Transverse colon (tissue), 4 donors: Measurements from ENCODE around the gene MMP10. TPM values are rescaled to one million over a fixed set of nuclear protein-coding genes. Genes with fewer than 3 reads are reported as not detected.

Experiments used
- DNase-seq: peaks from one replicate; pipeline ENCODE4 v3.0.0-alpha.2; 2019
- H3K27ac ChIP-seq, 4 donors: fragments of 200-600 bp; sonication (generic); 2 replicates each; pipeline ENCODE4 v1.5.1; 2016 to 2018; ENCODE audit warnings: inconsistent platforms in 4 of 4
- H3K27me3 ChIP-seq: fragments of 200-600 bp; sonication (generic); 2 replicates; pipeline ENCODE4 v1.5.1; 2017; ENCODE audit warnings: inconsistent platforms
- H3K36me3 ChIP-seq, 4 donors: fragments of 200-600 bp; sonication (generic); 2 replicates each; pipeline ENCODE4 v1.5.1; 2017 to 2019; ENCODE audit warnings: inconsistent platforms in 4 of 4
- H3K4me1 ChIP-seq, 4 donors: fragments of 200-600 bp; sonication (generic); 2 replicates each; pipeline ENCODE4 v1.5.1; 2017 to 2020; ENCODE audit warnings: inconsistent platforms in 4 of 4
- H3K4me3 ChIP-seq, 4 donors: fragments of 200-600 bp; sonication (generic); 1 replicate in 1 of 4; 2 replicates in 3 of 4; pipeline versions ENCODE4 v1.5.1 to v1.6.1; 2017 to 2019; ENCODE audit warnings: inconsistent platforms in 4 of 4
- H3K9me3 ChIP-seq, 2 donors: fragments of 200-600 bp; sonication (generic); 2 replicates each; pipeline ENCODE4 v1.5.1; 2017 to 2019; ENCODE audit warnings: inconsistent platforms in 2 of 2
- EP300 ChIP-seq: sonication (generic); formaldehyde crosslinking; IDR thresholded peaks from one replicate; pipeline ENCODE4 v1.6.1; 2017; ENCODE audit warnings: antibody characterized with exemption, low read depth
- POLR2A ChIP-seq: fragments of 450-650 bp; IDR thresholded peaks from one replicate; pipeline ENCODE4 v1.6.1; 2016; ENCODE audit warnings: antibody characterized with exemption, mild to moderate bottlenecking, moderate library complexity
- POLR2AphosphoS5 ChIP-seq, 3 donors: sonication (generic); formaldehyde crosslinking; IDR thresholded peaks; one replicate each; pipeline ENCODE4 v1.6.1; 2016; ENCODE audit warnings: antibody characterized with exemption in 3 of 3
- WGBS, 2 donors: methylation state at CpG; one replicate each; pipeline ENCODE4 v1.1.5; 2018; ENCODE audit warnings: low coverage in 1 of 2; 5-methylcytosine and 5-hydroxymethylcytosine counted together
- in situ Hi-C, 4 donors: fragments of 200-750 bp; cut with MboI; loops; one replicate each; pipeline versions ENCODE4 v1.15.0 to v1.15.1; 2017; ENCODE audit warnings: low sequenced_read_pairs in 3 of 4, low pct_ligation_motif_present in 1 of 4, low pct_unique_long_range_greater_than_20kb in 1 of 4
- intact Hi-C: fragments of 100-400 bp; cut with DNase I; formaldehyde crosslinking; loops from one replicate; pipeline ENCODE4 v1.15.1; 2023; ENCODE audit warnings: low total_unique reads
- total RNA-seq, 4 donors: library from RNA; depleted of rRNA; stranded (reverse); fragments of >200 nt; gene quantifications; one replicate each; pipeline ENCODE4 v1.1.0, GENCODE V29; 2016
- TF ChIP-seq, protein P1 (sequence below), 5 experiments: fragments of 200-600 bp in 3 of 5; fragments of 450-650 bp in 2 of 5; sonication (generic) in 3 of 5; IDR thresholded peaks; 1 replicate in 2 of 5; 2 replicates in 3 of 5; pipeline ENCODE4 v1.5.1; 2016 to 2017; ENCODE audit warnings: antibody characterized with exemption in 5 of 5, inconsistent platforms in 3 of 5, mild to moderate bottlenecking in 2 of 5, moderate library complexity in 1 of 5

Gene MMP10
- total RNA-seq, 4 donors from 2014 or later: 0.48 TPM; not detected in 3

DNA sequence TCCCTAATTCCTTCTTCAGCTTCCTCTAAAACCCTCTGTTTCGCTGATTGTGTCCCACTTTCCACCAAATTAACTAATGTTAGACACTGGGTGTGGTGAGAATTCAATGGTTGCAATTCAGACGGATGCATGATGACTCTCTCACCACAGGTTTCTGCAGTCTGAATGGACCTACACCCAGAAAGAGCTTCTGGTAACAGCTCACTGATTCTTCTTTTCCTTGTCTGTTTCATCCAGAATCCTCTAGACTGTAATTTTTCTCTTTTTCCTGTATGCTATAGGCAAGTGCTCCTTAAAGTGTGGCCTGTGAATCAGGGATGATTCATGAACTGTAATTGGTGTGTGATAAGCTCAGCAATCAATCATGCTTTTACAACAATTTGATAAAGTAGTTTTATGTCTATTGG is 18.1 kb downstream of the MMP10 start:
- in situ Hi-C loops: no loop called here
- Histone ChIP-seq H3K36me3 (no peaks in the 10 kb centered on the region), H3K4me1 (peaks cover 0 to 7% (median 0%) of the 10 kb centered on the region in 4 donors), H3K9me3 (no peaks in the 10 kb centered on the region), H3K27ac (no peak overlapping the region), H3K4me3 (no peak overlapping the region), H3K27me3 (no peaks in the 10 kb centered on the region)
- no peak for DNase-seq
- TF ChIP-seq, protein P1, sequence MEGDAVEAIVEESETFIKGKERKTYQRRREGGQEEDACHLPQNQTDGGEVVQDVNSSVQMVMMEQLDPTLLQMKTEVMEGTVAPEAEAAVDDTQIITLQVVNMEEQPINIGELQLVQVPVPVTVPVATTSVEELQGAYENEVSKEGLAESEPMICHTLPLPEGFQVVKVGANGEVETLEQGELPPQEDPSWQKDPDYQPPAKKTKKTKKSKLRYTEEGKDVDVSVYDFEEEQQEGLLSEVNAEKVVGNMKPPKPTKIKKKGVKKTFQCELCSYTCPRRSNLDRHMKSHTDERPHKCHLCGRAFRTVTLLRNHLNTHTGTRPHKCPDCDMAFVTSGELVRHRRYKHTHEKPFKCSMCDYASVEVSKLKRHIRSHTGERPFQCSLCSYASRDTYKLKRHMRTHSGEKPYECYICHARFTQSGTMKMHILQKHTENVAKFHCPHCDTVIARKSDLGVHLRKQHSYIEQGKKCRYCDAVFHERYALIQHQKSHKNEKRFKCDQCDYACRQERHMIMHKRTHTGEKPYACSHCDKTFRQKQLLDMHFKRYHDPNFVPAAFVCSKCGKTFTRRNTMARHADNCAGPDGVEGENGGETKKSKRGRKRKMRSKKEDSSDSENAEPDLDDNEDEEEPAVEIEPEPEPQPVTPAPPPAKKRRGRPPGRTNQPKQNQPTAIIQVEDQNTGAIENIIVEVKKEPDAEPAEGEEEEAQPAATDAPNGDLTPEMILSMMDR (IDR thresholded peaks at IDR 0.05): no peak
- TF ChIP-seq POLR2AphosphoS5 (IDR thresholded peaks at IDR 0.05): no peak
- TF ChIP-seq POLR2A: no peak
- 41 to 65% methylated on average over 2 of the region's 2 CpGs for WGBS, 2 donors
- intact Hi-C loops: no loop called here

- intact Hi-C loops: no loop called here
Measured at GRCh38 chr11:102761646-102762238, 18.7 kb downstream of the MMP10 start.

DNA sequence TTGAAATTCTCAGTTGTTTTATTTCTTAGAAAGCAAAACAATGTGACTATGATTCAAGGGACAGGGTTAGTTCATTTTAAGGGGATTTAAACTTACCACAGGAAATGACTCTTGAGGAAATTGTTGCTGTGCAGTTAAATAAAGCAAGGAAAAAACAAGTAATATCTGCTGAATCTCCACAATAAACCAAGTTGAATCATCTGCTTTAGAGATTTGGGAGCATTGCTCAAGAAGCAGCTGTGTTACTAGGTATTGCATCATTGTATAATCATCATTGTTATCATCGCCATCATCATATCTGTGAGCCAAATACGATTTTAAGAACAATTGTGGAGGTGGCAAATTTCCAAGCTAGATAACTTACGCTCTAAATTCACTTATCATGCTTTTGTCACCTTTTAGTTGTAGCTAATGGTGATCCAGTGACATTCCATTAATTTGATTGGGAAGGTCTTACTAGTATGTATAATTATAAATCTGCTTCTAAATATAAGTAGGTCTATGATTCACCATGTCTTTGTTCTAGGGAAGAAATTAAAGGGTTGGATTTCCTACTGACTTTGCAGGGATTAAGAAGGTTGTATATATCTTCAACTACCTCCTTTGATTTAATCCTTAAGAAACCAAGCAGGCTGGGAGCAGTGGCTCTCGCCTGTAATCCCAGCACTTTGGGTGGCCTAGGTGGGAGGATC is 19.9 kb downstream of the MMP10 start:
- Histone ChIP-seq H3K27me3 (no peaks in the 10 kb centered on the region), H3K9me3 (no peaks in the 10 kb centered on the region), H3K36me3 (no peaks in the 10 kb centered on the region), H3K4me1 (peaks cover 0 to 7% (median 0%) of the 10 kb centered on the region in 4 donors), H3K27ac (no peak overlapping the region), H3K4me3 (no peak overlapping the region)
- intact Hi-C loops: no loop called here
- 62 to 83% methylated on average over 1 to 4 of the region's 4 CpGs for WGBS, 2 donors
- no peak for TF ChIP-seq POLR2A
- TF ChIP-seq POLR2AphosphoS5 (IDR thresholded peaks at IDR 0.05): peak; percentile 52 to 75 (median 61)
- in situ Hi-C loops: no loop called here
- DNase-seq: no peak

More at GRCh38 chr11:102761646-102762238, 18.7 kb downstream of the MMP10 start:
- WGBS, 2 donors: 75 to 79% methylated on average over 4 of the region's 4 CpGs
- no peaks in the 10 kb centered on the region for H3K36me3 ChIP-seq
- H3K4me3 ChIP-seq: no peak overlapping the region
- in situ Hi-C loops: no loop called here
- H3K4me1 ChIP-seq: peaks cover 0 to 7% (median 0%) of the 10 kb centered on the region in 4 donors
- H3K9me3 ChIP-seq: no peaks in the 10 kb centered on the region
- TF ChIP-seq POLR2A (no peak), POLR2AphosphoS5 (IDR thresholded peaks at IDR 0.05) (no peak), EP300 (no peak)
- TF ChIP-seq, protein P1 (IDR thresholded peaks at IDR 0.05): no peak
- DNase-seq: no peak
- H3K27ac ChIP-seq: no peak overlapping the region
- no peaks in the 10 kb centered on the region for H3K27me3 ChIP-seq

- TF ChIP-seq, protein P1 (IDR thresholded peaks at IDR 0.05): no peak
- TF ChIP-seq EP300 (no peak), POLR2AphosphoS5 (IDR thresholded peaks at IDR 0.05) (no peak), POLR2A (no peak)
- WGBS, 2 donors: 22 to 29% methylated on average over 2 of the region's 2 CpGs
- in situ Hi-C loops (no loop called here), intact Hi-C loops (no loop called here)
- Histone ChIP-seq H3K4me1 (peaks cover 0 to 13% (median 0%) of the 10 kb centered on the region in 4 donors), H3K27ac (no peak overlapping the region), H3K27me3 (no peaks in the 10 kb centered on the region), H3K9me3 (no peaks in the 10 kb centered on the region), H3K36me3 (no peaks in the 10 kb centered on the region), H3K4me3 (no peak overlapping the region)
- DNase-seq: no peak
Measured at GRCh38 chr11:102757823-102758549, 22.4 kb downstream of the MMP10 start.
